Measurements from ENCODE around the gene MAPK1IP1L. TPM values are rescaled to one million over a fixed set of nuclear protein-coding genes. Genes with fewer than 3 reads are reported as not detected.

The MAPK1IP1L gene
- total RNA-seq, 2 experiments from 2014 or later: 85.5 to 89.1 TPM

DNA sequence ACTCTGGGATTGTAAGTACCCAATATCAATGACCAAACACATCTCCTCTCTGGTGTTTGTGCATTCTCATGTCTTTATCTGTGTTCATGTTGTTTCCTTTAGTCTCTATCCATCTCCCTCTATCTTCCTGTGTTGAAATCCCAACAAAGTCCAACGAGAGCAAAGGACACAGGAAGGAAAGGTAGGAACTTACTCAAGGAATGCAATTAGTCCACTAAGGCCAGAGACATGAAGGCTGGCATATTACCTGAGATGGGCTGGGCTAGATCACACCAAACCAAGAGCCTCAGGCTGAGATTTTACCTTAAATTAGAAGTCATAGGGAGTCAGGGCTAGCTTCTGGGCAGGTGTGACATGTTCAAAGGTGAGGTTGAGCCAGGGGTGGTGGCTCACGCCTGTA lies 63.3 kb downstream of the MAPK1IP1L start:
- no peaks in the 10 kb centered on the region for H3K36me3 Mint-ChIP-seq
- no peak overlapping the region for H3K27ac Mint-ChIP-seq
- intact Hi-C loops (cut with micrococcal nuclease): no loop called here
- no peak for DNase-seq
- CTCF ChIA-PET: no interaction called here
- H3K4me3 Mint-ChIP-seq: no peak overlapping the region
- no peaks in the 10 kb centered on the region for H3K9me3 Mint-ChIP-seq
- no peaks in the 10 kb centered on the region for H3K27me3 Mint-ChIP-seq
- POLR2A ChIA-PET: no interaction called here
- H3K4me1 Mint-ChIP-seq (ENCODE audit: low read depth): no peaks in the 10 kb centered on the region

DNA sequence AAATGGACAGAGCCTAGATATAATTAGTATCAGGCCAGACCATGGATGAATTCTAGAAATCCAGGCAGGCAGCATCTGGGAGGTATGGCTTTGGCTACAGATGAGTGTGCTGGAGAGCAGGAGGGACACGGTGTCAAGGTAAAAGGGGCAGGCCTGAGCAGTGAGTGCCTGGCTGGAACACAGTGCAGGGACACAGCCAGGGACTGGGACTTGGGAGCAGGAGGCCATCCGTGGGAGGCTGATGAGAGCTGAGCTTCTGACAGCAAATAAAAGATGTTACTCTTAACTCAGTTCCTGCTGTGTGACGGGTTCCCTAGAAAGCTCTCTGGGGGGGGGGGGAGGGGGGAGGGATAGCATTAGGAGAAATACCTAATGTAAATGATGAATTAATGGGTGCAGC lies 64.0 kb downstream of the MAPK1IP1L start:
- CTCF ChIA-PET: no interaction called here
- H3K27ac Mint-ChIP-seq: no peak overlapping the region
- H3K27me3 Mint-ChIP-seq: no peaks in the 10 kb centered on the region
- POLR2A ChIA-PET: no interaction called here
- no peaks in the 10 kb centered on the region for H3K4me1 Mint-ChIP-seq (ENCODE audit: low read depth)
- intact Hi-C loops (cut with micrococcal nuclease): no loop called here
- no peak for DNase-seq
- H3K36me3 Mint-ChIP-seq: no peaks in the 10 kb centered on the region
- no peaks in the 10 kb centered on the region for H3K9me3 Mint-ChIP-seq
- H3K4me3 Mint-ChIP-seq: no peak overlapping the region

- H3K9me3 Mint-ChIP-seq: no peaks in the 10 kb centered on the region
- H3K4me1 Mint-ChIP-seq (ENCODE audit: low read depth): no peaks in the 10 kb centered on the region
- H3K27me3 Mint-ChIP-seq: no peaks in the 10 kb centered on the region
- no peak overlapping the region for H3K27ac Mint-ChIP-seq
- intact Hi-C loops (cut with micrococcal nuclease): no loop called here
- ChIA-PET POLR2A (no interaction called here), CTCF (no interaction called here)
- DNase-seq: no peak
- H3K36me3 Mint-ChIP-seq: no peaks in the 10 kb centered on the region
- H3K4me3 Mint-ChIP-seq: no peak overlapping the region
Measured at GRCh38 chr14:55115861-55116245, 64.4 kb downstream of the MAPK1IP1L start.

DNA sequence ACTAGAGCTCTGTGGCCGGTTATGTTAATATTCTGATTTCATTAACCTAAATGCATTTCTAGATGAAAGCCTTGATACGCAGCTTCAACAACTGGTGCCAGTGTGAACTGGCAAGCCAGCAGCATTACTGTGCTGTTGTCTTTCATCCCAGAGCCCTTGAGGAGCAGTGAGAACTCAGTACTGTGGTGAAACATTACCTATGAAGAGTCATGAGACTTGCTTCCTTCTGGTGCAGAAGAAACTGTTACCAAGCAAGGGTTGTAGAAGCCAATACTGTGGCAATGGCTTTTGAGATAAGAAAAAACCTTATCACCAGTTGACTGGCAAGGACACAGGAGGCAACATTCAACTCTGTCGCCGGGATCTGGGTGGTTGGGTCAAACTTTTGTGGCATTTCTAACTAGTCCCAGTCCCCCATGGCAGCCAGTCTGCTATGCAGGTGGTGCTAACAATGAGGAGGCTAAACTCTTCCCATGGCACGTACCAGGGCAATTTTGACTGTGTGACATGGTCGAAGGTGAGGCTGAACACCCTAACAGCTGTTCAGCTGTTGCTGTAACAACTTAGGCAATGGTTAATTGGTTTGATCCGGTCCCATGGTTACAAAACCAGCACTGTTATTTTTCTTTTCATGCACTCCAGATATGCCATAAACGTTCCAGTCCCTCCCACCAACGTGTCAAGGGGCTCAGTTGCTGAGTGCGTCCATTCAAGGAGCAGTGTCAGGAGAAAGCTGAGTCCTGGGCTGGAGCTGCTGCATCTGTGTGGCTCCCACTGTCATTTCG lies 65.0 kb downstream of the MAPK1IP1L start:
- Mint-ChIP-seq H3K4me1 (ENCODE audit: low read depth) (no peaks in the 10 kb centered on the region), H3K36me3 (no peaks in the 10 kb centered on the region), H3K27ac (no peak overlapping the region), H3K27me3 (no peaks in the 10 kb centered on the region), H3K9me3 (no peaks in the 10 kb centered on the region), H3K4me3 (no peak overlapping the region)
- intact Hi-C loops (cut with micrococcal nuclease): no loop called here
- POLR2A ChIA-PET: no interaction called here
- CTCF ChIA-PET: interaction anchor here (1.0 kb wide), 1 partner anchor 25 kb away, joined by 3 read pairs; no protein-coding TSS in a partner anchor
- DNase-seq: no peak

DNA sequence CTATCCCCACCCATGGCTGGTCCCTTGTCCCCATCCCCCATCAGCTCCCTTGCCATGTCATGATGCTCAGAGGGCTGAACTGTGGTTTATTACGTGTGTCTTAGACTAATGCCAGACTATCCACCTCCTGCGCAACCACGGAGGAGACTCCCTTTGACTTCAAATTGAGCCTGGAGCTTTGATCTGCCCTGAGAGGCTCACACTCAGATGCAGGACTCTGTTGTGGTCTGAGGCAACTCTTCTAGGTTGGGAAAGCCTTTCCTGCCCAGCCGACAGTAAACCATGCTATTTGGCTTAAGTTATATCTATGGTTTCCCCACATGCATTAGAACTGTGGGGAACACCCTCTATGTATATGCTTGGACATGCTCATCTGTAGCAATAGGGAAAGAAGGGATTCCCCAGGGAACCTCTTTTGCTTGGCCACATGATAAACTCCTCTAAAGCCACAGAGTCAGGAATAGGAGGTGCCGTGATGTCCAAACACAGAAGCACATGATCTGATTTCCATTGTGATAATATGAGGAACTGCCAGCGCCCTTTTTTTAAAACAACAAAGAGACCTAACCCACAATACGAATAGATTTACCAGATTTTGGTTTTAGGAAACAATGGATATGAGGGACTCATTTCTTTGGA lies 66.5 kb downstream of the MAPK1IP1L start:
- intact Hi-C loops (cut with micrococcal nuclease): no loop called here
- Mint-ChIP-seq H3K4me3 (no peak overlapping the region), H3K9me3 (no peaks in the 10 kb centered on the region), H3K27ac (no peak overlapping the region), H3K27me3 (no peaks in the 10 kb centered on the region), H3K4me1 (ENCODE audit: low read depth) (no peaks in the 10 kb centered on the region), H3K36me3 (no peaks in the 10 kb centered on the region)
- no peak for DNase-seq
- ChIA-PET CTCF (interaction anchor here (1.4 kb wide), 1 partner anchor 28 kb away, joined by 3 read pairs; no protein-coding TSS in a partner anchor), POLR2A (no interaction called here)

DNA sequence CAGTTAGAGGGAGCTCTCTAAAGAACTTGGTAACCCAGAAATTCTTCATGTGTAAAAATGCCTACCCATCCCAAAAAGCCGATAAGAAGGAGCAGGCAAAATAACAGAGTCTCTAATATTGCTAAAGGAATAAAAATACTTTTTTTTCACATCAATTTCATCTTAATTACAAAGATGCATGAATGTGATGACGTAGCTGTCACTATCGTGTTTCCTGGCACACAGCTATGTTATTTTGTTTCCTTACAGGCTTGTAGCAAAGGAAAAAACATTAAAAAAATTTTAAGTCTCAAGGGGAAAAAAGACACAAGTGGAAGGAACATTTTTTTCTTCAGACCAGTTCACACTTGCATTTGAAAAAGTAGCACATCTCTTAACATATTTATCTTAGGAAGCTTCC lies 67.3 kb downstream of the MAPK1IP1L start:
- Mint-ChIP-seq H3K4me3 (no peak overlapping the region), H3K4me1 (ENCODE audit: low read depth) (no peaks in the 10 kb centered on the region), H3K27ac (no peak overlapping the region), H3K9me3 (no peaks in the 10 kb centered on the region), H3K27me3 (no peaks in the 10 kb centered on the region), H3K36me3 (no peaks in the 10 kb centered on the region)
- intact Hi-C loops (cut with micrococcal nuclease): no loop called here
- ChIA-PET CTCF (interaction anchor here (1.4 kb wide), 1 partner anchor 29 kb away, joined by 3 read pairs; no protein-coding TSS in a partner anchor), POLR2A (interaction anchor here (0.6 to 1.1 kb wide), 2 partner anchors 11 to 382 kb away, joined by 3 to 4 read pairs; no protein-coding TSS in a partner anchor)
- no peak for DNase-seq

Other genes with a start within 250 kb of the MAPK1IP1L start
- gene GCH1, start 148.8 kb upstream of the MAPK1IP1L start, total RNA-seq: 10 to 100 TPM; 40.8 to 42.3 TPM
- gene WDHD1, start 24.5 kb upstream of the MAPK1IP1L start, total RNA-seq: 10 to 100 TPM; 62.4 to 63.2 TPM
- gene SOCS4, start 24.4 kb upstream of the MAPK1IP1L start, total RNA-seq: 10 to 100 TPM; 24.4 to 25.3 TPM
- gene LGALS3, start 77.6 kb downstream of the MAPK1IP1L start, total RNA-seq: 10 to 100 TPM; 12.3 to 14.5 TPM
- gene DLGAP5, start 139.9 kb downstream of the MAPK1IP1L start, total RNA-seq: 10 to 100 TPM; 92.7 to 97.9 TPM
- gene FBXO34, start 219.8 kb downstream of the MAPK1IP1L start, total RNA-seq: 10 to 100 TPM; 19.8 to 22.0 TPM

Data from activated CD4-positive, alpha-beta memory T cell treated with anti-CD3 and anti-CD28 coated beads for 36 hours (primary cell).